GM21423 (cell line): ENCODE results near the gene BDP1.
A peak's percentile ranks its signal among the peaks of the same experiment; 100 is the strongest.
"Not testable (repeated sequence)": the region's sequence is repeated elsewhere in the genome, so short reads cannot be mapped to it uniquely, and the experiment has no call there.

Experiments
- ATAC-seq: cut with Tn5 transposase; IDR thresholded peaks from one replicate; pipeline ENCODE4 v1.9.1; 2021; ENCODE audit warnings: mild to moderate bottlenecking, moderate library complexity; ENCODE audit not compliant: unreplicated experiment

Gene BDP1

GRCh38 chr5:71455427-71456361, at the start of gene BDP1:
Gene BDP1 (plus strand): TSS chr5:71455651. CDS start chr5:71455878, 227 bp downstream.
- peak; percentile 95 for ATAC-seq

- not testable (repeated sequence) for ATAC-seq
These were observed 45.4 kb upstream of the BDP1 start for GRCh38 chr5:71410088-71410487.

- ATAC-seq = not testable (repeated sequence)
These were observed 39.8 kb upstream of the BDP1 start for GRCh38 chr5:71415626-71416025.

GRCh38 chr5:71418026-71418425, 37.4 kb upstream of the BDP1 start:
- not testable (repeated sequence) for ATAC-seq

DNA sequence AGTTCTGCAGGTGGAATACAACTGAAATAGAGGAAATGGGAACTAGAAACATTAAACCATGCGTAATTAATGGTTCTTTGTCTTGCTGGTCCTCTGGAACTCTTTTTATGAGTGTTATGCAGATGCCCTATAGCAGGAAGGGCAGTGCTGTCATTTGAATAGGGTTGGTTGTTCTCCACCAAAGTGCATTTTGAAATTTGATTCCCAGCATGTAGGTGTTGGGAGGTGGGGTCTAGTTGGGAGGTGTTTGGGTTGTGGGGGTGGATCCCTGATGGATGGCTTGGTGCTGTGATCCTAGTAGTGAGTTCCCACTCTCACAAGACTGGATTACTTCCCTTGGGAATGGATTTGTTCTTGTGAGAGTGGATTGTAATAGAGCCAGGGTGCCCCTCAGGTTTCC, 34.2 kb upstream of the BDP1 start:
- not testable (repeated sequence) for ATAC-seq

- ATAC-seq = not testable (repeated sequence)
These were observed 31.6 kb upstream of the BDP1 start for GRCh38 chr5:71423896-71424295.

- ATAC-seq = not testable (repeated sequence)
These were observed 28.6 kb upstream of the BDP1 start for GRCh38 chr5:71426686-71427474.

DNA sequence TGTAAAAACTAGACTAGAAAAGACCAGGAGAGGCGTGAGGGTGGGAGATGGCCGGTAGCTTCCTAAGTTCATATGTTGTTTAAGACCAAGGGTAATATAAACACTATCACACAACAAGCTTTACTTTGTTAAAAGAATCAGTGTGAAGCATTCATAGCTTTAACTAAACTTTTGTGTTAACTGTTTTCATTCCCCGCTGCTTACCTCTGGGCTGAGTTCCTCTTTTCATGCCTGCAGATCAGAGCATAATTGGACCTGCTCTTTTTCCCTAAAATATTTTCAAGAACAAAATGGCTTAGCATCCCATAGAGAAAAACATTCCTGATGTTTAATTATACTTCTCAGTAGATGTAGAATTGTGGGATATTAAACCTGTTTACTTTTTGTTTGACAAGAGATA, 23.0 kb upstream of the BDP1 start:
- ATAC-seq = not testable (repeated sequence)

- ATAC-seq = not testable (repeated sequence)
These were observed 20.6 kb upstream of the BDP1 start for GRCh38 chr5:71434825-71435224.

- ATAC-seq = not testable (repeated sequence)
These were observed 13.9 kb upstream of the BDP1 start for GRCh38 chr5:71441564-71441963.

GRCh38 chr5:71443891-71444290, 11.6 kb upstream of the BDP1 start:
- not testable (repeated sequence) for ATAC-seq

DNA sequence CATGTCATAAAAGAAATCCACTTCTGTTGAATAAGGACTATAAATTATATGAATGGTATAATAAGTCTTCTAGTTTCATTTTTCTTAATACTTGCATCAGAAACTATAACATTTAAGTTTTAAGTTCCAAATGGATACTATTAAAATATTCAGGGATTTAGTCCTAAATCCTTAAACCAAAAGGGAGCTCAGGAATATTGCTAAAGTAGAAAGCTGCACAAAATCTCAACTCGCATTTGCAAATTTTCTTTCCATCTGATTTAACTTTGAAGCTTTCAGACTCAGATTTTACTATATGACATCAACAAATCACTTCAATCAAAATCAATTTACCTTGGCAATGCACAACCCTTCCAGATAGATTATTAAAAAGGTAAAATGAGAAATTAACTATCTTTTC, 10.4 kb upstream of the BDP1 start:
- ATAC-seq = not testable (repeated sequence)

- ATAC-seq = not testable (repeated sequence)
These were observed 9.8 kb upstream of the BDP1 start for GRCh38 chr5:71445523-71446152.

DNA sequence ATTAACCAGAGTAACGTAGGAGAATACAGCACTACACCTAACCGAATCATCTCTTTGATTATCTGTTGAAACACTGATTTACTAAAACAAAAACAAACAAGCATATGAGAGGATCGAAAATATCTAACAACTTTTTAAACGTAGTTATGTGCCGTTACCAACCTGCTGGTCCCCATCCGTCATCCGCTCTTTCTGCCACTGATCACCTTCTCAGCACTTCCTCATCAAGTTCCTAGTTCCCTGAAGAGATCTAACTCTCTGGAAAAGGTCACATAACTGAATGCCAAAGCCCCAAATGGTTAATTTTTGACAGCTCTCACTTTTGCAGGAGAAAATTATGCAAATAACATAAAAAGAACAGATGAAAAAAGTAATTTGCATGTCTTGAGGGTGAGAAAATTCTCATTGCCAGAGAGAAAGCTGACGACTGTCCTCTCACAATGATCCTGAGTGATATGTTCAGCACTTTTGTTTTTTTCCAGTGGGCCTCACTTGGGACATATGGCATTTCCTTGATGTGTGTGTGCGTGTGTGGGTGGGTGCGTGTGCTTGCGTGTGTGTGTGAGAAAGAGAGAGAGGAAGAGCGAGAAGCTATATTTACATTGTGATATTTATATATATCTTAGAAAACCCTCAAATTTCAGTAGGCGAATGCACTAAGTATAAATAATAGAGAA, 8.8 kb upstream of the BDP1 start:
- ATAC-seq = not testable (repeated sequence)

DNA sequence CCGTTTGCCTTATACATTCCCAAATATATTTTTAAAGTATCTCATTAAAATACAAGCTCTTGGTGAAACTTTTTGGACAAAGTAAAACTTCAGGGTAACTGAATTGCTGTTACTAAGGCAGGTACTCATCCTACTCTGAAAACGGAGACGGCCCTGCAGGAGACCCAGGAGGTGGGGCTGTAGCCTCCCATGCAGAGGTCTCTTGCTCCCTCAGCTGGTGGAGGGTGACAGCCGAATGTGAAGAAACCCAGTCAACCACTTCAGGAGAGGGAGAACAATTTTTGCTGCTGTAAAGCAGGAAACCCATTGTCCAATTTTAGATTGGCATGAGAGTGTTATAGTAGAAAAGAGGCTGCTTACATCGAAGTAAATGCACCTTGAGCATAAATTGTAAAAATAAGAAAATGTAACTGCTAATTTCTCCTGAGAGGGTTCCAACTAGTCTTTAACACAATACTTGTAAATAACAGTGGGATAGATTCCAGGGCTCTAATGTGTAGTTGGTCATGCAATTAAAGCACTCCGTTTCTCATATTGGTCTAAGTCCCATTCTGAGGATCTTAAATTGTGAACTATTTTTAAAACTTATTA, 8.1 kb upstream of the BDP1 start:
- peak; percentile 91 for ATAC-seq

DNA sequence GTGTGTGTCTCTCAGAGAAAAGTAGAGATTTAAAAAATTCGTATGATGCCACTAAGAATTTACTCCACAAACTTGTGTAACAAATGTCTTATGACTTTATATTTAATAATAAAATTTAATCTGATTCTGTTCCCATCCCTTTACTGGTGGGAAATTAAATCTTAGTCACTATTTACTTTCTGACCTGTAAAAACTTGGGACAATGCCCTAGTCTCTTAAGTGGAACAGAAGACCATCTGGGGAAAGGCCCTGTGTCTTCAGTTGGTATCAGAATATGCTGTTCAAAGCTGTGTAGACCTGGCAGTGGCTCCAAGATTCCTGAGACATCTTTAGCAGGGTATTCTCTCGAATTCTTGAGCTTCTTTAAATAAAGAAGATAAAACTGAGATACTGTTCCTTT, 2.6 kb upstream of the BDP1 start:
- ATAC-seq = no peak

GRCh38 chr5:71454913-71455312, 538 bp upstream of the BDP1 start:
- no peak for ATAC-seq

- no peak for ATAC-seq
These were observed 902 bp downstream of the BDP1 start for GRCh38 chr5:71456362-71456743.

DNA sequence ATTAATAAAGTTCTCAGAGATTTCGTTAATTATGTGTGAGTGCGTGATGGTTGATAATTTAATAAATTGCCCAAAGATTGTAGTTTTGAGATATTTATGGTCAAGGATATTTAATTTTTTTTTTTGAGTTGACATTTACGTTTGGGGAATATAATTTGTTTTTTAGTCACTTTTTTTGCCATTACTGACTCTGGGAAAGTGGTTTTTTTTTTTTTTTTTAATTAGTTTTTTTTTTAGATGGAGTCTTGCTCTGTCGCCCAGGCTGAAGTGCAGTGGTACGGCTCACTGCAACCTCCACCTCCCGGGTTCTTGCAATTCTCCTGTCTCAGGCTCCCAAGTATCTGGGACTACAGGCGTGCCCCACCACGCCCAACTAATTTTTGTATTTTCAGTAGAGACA, 1.7 kb downstream of the BDP1 start:
- ATAC-seq = no peak

DNA sequence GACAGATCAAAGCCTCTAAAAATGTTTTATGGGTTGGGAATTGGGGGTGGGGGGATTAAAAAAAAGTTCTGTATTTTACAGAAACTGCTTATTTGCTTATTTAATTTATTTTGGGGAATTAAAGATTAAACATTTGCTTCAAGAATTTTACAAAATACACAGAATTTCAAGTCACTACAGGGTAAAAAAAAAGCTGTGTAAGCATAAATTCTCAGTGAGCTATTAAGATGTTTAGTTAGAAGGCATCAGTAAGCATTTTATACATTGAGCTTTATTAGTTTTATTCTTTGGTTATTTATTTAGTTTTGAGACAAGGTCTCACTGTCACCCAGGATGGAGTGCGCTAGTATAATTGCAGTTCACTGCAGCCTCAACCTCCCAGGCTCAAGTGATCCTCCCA, 5.2 kb downstream of the BDP1 start:
- no peak for ATAC-seq
